HG02840 (cell line): Measurements from ENCODE around the gene U2SURP.
A peak's percentile ranks its signal among the peaks of the same experiment; 100 is the strongest.
"Not testable (repeated sequence)": the region's sequence is repeated elsewhere in the genome, so short reads cannot be mapped to it uniquely, and the experiment has no call there.

Source experiments
- ATAC-seq: cut with Tn5 transposase; IDR thresholded peaks from one replicate; pipeline ENCODE4 v1.9.1; 2021; ENCODE audit warnings: mild to moderate bottlenecking, moderate library complexity, moderate number of reproducible peaks; ENCODE audit not compliant: unreplicated experiment, low FRiP score

Gene U2SURP

GRCh38 chr3:143066033-143066432 lies 64.7 kb downstream of the U2SURP start:
- no peak for ATAC-seq

- no peak for ATAC-seq
Measured at GRCh38 chr3:143067201-143067600, 65.8 kb downstream of the U2SURP start.

GRCh38 chr3:143068059-143068458 lies 66.7 kb downstream of the U2SURP start:
- ATAC-seq, result no peak

GRCh38 chr3:143070977-143071551 lies 69.7 kb downstream of the U2SURP start:
- no peak for ATAC-seq

DNA sequence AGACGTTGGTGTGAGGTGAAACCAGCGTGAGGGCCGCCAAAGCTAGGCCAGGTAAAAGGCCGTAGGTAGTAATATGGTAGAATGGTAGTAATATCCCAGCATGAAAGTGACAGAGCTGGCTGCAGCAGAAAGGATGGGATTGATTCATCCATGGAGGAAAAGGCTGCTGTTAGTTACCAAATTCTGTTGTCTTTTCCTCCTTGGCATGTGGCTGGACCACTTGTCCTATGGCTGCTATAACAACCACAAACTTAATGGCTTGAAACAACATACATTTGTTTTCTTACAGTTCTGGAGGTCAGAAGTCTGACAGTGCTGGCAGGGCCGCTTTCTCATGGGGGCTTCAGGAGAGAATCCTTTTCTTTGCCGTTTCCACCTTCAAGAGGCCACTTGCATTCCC lies 70.4 kb downstream of the U2SURP start:
- no peak for ATAC-seq

DNA sequence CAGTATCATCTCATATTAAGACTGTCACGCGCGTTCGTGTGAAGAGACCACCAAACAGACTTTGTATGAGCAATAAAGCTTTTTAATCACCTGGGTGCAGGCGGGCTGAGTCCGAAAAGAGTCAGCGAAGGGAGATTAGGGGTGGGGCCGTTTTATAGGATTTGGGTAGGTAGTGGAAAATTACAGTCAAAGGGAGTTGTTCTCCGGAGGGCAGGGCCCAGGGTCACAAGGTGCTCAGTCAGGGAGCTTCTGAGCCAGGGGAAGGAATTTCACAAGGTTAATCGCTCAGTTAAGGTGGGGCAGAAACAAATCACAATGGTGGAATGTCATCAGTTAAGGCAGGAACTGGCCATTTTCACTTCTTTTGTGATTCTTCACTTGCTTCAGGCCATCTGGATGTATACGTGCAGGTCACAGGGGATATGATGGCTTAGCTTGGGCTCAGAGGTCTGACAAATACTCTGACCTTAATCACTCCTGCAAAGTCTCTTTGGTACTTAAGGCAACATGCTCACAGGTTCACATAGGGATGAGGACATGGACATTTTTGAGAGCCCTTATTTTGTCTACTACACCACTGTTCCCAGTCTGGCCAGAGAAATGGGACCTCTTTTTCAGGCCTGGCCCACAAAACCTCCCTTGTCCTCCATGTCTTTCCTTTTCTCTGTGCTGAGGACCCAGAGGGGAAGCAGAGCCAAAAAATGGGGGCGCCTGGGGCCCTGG lies 71.1 kb downstream of the U2SURP start:
- ATAC-seq, result not testable (repeated sequence)

DNA sequence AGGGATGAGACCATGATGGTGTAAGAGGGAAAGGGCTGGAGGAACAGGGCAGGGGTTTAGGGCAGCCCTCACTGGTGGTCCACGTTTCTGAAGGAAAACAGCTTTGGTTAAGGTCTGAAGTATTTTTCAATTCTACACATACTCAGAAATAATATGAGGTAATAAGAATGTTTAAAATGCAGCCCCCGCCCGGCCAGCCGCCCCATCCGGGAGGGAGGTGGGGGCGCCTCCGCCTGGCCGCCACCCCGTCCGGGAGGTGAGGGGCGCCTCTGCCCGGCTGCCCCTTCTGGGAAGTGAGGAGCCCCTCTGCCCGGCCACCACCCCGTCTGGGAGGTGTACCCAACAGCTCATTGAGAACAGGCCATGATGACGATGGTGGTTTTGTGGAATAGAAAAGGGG lies 72.2 kb downstream of the U2SURP start:
- ATAC-seq, result not testable (repeated sequence)

DNA sequence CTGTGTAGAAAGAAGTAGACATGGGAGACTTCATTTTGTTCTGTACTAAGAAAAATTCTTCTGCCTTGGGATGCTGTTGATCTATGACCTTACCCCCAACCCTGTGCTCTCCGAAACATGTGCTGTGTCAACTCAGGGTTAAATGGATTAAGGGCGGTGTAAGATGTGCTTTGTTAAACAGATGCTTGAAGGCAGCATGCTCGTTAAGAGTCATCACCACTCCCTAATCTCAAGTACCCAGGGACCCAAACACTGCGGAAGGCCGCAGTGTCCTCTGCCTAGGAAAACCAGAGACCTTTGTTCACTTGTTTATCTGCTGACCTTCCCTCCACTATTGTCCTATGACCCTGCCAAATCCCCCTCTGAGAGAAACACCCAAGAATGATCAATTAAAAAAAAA lies 72.6 kb downstream of the U2SURP start:
- not testable (repeated sequence) for ATAC-seq

- ATAC-seq, result no peak
Measured at GRCh38 chr3:143078883-143079282, 77.5 kb downstream of the U2SURP start.

GRCh38 chr3:143080196-143080595 lies 78.8 kb downstream of the U2SURP start:
- no peak for ATAC-seq

- ATAC-seq, result no peak
Measured at GRCh38 chr3:143081365-143081764, 80.0 kb downstream of the U2SURP start.

- peak; percentile 80 for ATAC-seq
Measured at GRCh38 chr3:143081844-143082778, 80.7 kb downstream of the U2SURP start.

DNA sequence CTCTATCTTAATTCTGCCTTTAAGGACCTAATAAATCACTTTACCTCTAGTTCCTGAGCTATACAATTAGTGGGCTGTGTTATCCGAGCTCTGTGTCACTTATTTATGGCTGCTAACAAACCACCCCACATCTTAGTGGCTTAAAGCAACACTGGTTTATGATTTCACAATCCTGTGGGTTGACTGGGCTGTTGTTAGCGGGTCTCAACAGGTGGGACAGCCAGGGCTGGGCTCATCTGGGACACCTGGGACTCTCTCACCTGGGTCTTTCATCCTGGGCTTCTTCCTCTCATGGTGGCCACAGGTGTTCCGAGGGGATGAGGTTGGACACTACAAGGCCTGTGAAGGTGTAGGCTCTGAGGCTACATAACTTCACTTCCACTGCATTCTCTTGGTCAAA lies 82.4 kb downstream of the U2SURP start:
- ATAC-seq, result no peak

GRCh38 chr3:143084856-143085731 lies 83.7 kb downstream of the U2SURP start:
- ATAC-seq, result no peak

DNA sequence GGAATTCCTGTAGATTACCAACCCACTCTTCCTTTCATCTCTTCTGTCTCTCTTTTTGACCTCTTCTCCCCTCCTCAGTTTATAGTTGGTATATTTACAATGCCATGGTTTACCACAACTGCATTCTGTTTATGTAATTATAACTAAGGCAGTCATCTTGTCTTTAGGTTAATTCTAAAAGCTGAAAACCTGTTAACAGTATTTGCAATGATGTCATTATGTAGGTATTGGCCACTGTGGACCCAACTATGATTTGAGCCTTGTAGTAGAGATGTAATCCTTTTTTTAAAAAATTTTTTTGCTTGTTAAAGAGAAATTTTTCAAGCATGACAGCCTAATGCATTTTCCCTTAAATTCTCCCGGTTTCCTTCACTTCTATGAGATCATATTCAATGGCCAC lies 87.5 kb downstream of the U2SURP start:
- no peak for ATAC-seq

GRCh38 chr3:143089965-143090364 lies 88.6 kb downstream of the U2SURP start:
- ATAC-seq, result no peak

GRCh38 chr3:143090486-143090885 lies 89.1 kb downstream of the U2SURP start:
- no peak for ATAC-seq

- ATAC-seq, result no peak
Measured at GRCh38 chr3:143090976-143091837, 89.8 kb downstream of the U2SURP start.

DNA sequence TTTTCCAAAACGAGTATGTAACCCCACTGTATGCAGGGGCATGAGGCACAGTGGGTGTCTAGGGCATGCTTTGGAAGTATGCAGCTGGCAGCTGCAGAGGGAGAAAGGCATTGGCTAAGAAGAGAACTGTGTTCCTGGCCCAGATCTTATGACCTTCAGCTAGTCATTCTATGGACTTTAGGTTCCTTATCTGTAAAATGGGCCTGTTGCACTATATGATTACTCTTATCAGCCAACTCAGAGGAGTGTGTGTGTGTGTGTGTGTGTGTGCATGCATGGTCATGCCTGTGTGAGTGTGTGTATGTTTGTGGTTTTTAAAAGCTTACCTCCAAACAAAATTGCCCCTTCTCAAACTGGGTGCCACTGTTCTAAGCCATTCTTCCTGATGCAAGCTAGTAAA lies 90.8 kb downstream of the U2SURP start:
- ATAC-seq, result no peak
